HG03097 (cell line): ENCODE data around the gene BCAP31.
"Not testable (repeated sequence)": the region's sequence is repeated elsewhere in the genome, so short reads cannot be mapped to it uniquely, and the experiment has no call there.

Experiments
- ATAC-seq: cut with Tn5 transposase; IDR thresholded peaks from one replicate; pipeline ENCODE4 v1.9.1; 2021; ENCODE audit not compliant: unreplicated experiment, low FRiP score

BCAP31 gene

DNA sequence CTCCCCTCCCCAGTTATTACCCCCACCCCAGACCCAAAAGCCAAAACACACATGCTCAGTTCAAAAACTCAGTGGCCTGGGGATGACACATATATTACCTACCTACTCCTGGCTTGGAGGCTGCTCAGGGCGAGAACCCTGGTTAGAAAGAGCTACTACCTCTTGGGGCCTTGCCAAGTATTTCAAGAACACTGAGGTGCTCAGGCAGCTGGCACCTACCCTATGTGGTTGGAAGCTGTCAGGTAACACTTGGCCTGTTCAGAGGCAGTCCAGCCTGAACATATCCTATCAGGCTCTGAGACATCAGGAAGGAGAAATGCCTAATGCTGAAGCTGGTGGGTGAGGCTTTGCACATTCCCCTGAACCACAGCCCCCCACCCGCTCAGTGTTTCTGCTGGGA, 4.9 kb downstream of the BCAP31 start:
- ATAC-seq: no peak

DNA sequence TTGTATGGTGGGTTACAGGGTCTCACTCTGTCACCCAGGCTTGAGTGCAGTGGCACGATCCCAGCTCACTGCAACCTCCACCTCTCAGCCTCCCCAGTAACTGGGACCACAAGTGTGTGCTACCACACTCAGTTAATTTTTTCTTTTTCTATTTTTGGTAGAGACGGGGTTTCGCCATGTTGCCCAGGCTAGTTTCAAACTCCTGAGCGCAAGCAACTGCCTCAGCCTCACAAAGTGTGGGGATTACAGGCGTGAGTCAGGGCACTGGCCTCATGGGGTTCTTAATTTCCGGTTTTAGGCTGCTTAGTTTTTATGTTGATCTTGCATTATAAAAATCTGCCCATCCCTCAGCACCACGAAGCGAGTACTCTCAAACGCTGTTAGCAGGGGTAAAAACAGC, 6.7 kb downstream of the BCAP31 start:
- ATAC-seq: no peak

DNA sequence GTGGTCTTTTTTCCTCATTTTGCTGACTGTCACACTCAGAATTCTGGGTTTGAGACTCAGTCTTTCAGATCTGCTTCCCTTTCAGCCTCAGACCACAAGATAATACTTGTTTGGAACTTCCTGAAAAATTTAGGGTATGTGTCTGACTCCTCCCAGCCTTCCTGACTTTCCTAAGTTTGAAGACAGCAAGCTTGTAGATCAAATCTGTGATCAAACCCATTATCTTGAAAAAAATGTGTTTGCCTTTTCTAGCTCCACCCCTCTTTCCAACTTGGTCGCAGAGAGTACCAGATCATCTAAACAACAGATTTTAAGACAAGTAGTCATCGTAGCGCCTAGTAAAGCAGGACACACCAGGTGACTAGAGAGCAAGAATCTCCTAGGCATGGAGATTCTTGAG, 9.9 kb downstream of the BCAP31 start:
- no peak for ATAC-seq

DNA sequence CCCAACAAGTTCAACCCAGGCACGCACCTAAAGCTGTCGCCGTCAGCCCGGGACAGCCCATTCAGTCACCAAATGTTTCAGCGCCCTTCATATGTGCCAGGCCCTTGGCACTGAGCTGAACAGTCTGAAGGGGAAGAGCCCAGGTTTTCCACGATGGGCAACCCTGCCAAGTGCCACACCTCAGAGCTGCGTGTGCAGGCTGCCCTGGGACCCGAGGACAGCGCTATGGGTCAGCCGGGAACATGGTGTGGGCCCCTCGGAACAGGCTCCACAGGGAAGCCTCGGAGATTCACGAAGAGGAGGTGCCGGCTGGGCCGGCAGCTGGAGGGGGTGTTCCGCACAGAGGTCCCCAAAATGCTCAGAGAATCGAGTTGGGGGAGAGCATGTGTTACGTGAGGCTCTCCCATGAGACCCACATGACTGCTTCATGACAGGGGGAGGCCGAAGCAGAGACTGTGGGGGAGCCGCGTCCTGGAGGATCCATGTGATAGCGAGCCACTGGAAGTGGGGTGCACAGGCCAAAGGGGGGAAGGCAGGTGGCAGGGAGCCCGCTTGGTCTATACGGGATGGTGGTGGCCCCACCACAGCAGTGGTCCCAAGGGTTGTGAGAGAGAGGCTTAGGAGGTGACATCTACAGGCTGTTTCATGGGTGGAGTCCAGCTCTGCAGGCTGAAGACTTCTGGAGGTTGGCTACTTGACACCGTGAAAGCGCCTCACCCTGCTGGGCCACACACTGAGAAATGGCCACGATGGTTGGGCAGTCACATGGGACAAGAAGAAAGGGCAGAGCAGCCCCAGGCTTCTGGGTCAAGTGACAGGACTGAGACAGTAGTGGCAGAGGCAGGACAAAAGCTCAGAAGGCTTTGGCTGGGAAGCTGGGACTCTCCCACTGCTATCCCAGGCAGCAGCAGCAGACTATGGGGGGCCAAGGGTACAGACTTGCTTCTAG, 14.2 kb downstream of the BCAP31 start:
- ATAC-seq: no peak

DNA sequence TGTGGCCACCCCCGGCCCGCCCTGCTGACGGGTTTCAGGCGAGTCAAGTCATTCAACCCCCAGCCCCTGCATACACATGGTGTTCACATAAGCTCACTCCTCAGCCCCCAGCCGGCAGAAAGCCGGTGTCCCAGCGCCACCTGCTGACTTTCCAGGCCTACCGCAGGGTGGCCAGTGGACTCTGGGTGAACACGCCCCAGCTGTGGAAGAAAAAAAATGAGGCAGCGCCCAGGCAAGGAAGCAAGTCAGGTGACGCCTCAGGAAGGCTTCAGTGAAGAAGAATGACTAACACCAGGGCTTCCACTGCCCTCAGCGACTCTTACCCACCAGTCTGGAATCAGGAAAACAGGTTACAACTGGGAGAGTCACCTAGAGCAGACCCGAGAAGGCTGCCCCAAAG, 15.8 kb downstream of the BCAP31 start:
- no peak for ATAC-seq

DNA sequence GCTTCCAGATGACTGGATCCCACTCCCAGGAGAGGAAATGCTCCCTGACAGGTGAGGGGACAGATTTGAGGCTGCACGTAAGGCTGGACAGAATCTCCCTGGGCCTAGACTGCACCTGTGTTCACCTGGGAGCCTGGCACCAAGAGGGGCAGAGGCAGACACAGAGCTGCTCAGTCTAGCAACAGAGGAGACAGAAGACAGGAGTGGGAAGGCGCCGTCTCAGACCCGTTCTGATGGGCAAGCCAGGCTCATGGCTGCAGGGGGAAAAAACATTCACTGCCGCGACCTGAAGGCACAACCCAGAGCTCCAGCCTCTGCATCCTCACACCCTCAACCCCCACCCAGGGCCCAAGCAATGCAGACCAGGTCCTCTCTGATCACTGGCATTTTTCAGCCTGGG, 16.8 kb downstream of the BCAP31 start:
- ATAC-seq: no peak

DNA sequence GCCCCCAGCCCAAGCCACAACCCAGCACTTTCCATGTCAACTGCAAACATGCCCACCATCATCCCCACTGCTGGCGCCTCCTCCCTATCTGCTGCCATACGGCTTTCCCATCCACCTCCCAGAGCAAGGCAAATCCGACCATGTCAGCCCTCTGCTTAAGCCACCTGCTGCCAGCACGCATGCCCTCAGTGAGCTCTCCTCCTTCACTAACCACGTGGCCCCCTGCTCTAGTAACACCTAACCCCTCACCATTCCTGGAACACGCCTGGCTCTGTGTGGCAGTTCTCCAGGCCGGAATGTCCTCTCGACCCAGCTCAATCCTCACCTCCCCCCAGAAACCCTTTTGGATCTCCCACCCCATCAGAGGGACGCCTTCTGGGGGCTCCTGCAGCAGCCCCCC, 17.4 kb downstream of the BCAP31 start:
- no peak for ATAC-seq

DNA sequence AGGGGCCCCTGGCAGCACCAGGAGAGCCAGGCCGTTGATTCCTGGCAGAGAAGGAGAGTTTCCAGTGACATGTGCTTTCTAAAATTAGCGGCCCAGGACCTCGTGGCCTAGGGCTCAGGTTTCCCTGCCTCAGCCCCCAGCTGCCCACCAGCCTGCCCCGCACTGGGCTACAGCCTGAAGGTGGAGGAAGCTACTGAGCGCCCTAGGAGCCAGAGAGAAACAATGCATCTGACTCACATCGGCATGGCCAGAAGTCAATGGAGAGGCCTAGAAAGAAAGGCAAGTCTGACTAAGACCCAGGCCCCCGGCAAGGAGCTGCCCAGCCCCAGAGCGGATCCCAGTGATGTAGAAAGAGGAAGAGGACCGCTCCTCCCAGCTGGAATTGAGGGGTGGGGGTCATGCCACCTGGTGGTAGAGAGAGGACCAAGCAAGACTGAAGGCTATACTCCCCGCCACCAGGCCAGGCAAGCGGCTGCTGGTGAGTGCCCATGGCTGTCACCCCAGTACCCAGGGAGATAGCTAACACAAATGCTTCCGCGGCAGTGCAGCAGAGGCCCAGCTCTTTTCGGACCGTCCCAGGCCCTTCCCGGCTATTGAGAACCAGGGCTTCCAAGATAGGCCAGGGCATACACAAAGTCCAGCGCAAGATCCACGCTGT, 18.7 kb downstream of the BCAP31 start:
- ATAC-seq: not testable (repeated sequence)

DNA sequence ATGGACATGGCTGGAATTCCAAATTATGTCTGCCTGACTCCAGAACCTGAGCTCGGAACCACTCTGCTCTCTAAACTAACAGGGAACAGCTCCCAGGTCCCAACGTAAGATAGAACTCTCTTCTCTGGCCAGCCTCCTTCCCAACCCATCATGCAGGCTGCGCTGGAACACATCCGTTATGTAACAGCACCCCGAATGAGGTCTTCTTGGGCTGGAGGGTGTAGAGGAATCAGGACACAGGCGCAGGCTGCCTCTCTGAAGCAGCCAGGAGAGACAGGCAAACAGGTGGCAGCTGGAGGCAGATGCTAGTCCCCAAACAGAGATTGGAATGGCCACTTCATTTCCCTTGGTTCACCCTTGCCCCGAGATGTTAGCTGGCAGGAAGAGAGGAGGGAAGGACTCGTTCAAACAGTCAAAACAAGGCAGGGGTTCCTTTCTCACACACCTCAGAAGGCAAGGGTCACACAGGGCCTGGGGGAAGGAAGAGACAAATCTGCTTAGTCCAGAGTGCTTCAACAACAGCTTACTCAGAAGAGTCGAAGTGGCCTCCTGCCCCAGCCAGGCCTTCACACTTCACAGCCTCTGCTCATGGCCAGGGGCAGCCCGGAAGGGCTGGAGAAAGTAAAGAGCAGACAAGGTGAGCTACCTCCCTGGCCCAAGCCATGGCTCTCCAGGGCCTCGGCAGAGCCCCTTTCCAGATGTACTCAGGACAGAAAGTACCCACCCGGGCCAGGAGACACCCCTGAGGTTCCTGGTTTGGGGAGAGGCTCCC, 19.4 kb downstream of the BCAP31 start:
- not testable (repeated sequence) for ATAC-seq

DNA sequence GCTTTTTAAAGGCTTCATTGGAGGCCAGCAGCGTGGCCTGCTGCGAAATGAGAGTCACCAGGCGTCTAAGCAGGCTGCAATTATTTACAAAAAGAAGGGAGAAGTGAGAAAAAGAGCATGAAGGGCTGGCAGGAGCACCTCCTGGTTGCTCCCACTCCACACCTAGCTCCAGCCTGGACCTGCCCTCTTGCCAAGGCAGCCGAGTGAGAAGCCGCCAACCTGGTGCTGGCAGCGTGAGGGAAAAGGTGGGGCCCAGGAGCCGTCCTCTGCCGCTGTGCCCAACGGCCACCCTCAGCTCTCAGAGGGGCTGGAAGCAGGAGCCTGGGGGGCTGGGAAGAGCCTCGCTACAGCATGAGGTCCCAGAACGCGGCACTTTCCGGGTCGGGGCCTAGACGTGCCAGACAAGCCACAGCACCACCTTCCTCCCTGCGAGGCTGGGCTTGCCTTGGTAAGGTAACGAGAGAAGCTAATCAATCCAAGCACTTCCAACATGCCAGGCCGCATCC, 20.1 kb downstream of the BCAP31 start:
- ATAC-seq: no peak

DNA sequence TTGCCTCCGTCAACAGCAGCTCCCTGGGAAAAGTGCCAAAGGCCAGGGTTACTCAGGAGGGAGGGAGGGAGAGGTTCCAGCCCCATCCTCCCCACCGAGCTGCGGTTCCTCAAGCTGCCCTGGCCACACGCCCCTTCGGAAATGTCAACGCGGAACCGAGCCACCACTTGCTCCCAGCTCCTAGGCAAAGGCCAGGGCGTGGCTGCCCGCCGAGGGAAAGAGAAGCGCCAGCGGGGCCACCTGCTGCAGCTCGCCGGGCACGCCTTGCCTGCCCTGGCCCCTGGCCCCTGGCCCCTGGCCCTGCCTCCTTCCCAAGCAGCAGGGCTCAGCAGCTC, 21.2 kb downstream of the BCAP31 start:
- ATAC-seq: no peak

DNA sequence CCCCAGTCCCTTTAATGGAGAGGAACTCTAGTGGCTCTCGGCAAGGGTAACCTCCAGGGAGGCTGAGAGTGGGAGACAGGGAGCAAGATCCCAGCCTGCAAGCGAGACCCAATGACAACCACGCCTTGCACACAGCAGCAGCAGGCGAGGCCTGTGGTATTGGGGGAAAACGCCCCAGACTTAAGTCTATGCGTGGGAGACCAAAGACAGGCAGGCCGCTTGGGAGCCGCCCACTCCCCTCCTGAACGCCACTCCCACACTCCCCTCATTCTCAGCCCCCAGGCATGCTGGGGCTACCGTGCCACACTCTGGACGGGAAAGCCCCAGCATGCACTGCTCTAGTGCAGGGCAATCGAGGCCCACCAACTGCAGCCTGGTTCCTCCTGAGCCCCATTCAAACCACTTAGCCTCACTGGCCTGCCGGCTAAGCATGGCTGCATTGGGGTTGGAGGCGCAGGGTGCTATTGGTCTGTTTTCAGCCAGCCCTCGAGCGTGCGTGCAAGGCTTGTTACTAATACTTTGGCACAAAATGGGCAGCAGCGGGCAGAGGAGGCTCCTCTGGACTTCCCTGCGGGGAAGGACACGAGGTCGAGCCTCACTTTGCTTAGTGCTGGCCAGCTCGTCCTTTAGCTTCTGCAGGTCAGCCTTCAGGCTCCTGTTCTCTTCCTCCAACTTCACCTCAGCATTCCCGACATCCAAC, 21.7 kb downstream of the BCAP31 start:
- ATAC-seq: no peak

DNA sequence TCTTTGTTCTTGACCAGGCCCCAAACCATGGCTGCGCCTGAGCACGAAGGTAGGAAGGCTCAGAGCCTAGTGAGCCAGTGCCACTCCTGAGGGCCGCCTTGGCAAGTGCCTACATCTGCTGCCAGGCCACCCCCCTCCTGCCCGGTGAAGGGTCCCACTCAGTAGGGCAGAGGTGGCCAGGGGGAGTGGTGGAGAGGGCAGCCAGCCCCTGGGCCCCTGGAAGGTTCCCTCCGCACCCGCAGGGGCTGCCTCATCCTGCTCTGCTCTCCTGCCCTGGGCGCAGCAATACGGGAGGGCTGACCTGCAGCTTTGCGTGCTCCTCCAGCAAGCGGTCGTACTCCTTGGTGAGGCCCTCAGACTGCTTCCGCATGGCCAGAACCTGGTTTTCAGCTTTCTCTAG, 22.5 kb downstream of the BCAP31 start:
- no peak for ATAC-seq

DNA sequence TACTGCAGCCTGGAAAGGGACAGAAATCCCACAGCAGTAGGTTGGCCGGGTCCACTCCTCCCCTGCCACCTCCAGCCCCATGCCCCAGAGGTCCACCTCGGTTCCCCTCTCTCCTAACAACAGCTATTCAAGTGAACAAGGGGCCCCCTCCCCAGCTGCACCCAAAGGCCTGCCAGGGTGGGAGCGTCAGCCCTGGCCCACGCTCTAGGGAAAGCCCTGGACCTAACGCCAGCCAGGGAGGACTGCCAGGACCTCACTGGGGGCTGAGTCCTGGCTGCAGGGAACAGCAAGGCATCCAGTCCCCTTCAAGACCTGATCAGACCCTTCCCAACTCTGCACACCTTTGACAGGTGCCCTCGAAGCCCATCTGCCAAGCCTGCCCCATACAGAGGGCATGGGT, 23.2 kb downstream of the BCAP31 start:
- ATAC-seq: no peak

DNA sequence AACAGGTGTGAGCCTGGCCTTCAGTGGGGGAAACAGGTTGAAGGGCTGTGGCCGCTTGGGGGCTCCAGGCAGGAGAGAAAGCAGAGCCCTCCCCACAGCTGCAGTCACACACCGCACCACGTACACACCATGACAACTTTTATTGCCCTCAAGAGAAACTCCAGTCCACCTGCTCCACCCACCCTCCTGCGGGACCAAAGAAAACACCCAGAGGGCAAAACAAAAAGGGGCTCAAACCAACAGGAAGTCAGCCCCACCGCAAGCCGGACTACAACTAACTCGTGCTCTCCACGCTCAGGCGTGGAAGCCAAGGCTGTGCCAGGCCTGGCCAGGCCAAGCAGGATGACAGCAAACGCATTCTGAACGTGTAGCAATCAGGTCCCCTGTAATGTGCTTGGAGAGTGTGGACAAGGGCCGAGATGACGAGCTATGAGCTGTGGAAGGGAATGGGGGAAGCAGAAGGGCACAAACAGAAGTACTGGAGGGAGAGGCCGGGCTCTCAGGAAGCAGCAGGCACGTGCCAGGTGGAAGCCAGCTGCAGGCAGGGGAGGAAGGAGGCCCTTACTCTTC, 23.7 kb downstream of the BCAP31 start:
- no peak for ATAC-seq

DNA sequence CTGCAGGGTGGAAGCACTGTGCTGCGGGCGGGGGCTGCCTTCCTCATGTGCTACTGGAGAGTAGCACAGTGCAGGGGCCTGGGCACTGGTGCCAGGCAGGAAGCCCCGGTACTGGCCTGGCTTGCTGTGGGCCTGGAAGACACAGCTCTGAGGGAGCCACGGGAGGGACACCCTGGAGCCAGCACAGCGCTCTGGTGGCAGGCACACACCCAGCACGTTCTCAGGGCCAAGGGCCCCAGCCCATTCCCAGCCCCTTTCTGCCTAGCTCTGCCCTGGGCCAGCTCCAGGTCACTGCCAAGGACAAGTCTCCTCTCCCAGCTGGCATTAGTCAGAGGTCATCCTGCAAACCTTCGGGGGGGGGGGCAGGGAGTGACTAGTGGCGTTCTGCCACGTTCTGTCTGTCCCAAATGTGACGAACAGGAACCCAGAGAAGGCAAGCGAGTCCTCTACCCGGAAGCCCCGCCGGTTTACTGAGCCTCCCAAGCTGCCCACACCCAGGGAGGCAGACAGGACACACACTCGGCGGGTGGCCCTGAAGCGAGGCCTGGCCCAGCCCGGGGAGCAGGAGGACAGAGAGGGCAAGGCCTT, 24.3 kb downstream of the BCAP31 start:
- not testable (repeated sequence) for ATAC-seq

DNA sequence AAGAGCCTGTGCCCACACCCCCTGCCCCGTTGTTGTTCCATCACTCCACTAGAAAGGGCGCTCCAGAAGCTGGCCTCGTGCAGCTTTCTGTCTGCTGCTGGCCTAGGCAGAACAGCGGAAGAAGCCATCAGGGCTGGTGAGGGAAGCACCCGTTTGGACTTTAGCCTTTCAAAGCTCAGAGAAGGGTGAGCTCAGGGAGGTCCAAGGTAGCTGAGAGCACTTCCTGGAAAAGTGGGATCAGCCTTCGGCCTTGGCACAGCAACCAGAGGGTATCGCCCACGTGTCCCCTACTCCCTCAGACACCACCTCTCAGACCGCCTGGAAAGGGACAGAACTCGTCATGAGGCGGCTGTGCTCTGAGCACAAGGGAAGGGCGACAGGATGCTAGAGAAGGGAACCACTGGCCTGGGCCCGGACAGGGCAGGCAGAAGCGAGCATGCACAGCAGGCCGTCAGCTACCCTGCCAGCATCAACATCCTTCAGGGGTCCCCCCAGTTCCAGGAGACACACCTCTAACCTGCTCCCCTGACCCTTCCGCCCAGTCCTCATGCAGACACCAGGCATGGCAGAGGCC, 24.9 kb downstream of the BCAP31 start:
- not testable (repeated sequence) for ATAC-seq

DNA sequence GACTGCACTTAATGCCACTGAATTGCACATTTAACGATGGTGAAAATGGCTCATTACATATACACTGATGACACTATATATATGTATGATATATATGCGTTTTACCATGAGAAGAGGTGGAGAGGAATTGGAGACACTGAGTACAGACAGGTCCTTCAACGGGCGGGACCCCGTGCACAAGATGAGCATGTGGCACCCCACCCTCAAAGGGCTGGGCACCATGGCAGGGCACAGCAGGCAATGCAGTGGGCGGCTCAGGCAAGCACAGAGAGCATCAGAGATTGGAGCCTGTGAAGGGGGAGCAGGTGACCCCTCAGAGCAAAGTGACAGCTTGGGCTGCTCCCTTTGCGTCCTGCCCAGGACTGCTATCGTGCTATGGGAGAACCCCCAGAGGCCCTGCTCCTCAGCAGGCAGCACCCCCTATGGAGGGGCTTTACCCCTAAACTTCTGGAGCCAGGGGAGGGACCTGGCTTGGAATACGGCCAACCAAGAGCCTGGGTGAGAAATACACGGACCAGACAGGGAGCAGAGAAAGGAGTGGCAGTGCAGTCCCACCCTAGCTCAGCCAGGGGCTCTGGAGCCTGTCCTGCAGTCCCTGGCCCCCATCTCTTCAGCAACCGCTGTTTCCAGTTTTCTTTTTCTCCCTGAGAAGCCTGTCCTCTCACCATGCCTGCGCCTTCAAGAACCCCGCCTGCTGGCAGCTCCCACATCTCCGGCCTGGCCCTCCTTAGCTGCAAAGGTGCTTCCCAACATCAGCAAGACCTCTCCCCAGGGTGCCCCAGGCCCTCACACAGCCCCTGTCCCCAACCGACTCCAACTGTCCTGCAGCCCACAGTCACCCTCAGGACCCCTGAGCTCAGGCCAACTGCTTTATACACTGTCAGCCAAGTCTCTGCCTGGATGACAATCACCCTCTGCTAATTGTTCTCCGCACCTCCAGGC, 26.0 kb downstream of the BCAP31 start:
- ATAC-seq: no peak
